Brain pericyte (primary cell): ENCODE measurements around the gene SOX13.

Source experiments
- DNase-seq: peaks from one replicate; pipeline ENCODE4 v3.0.0-alpha.2; 2012; ENCODE audit warnings: low read depth, low spot score

SOX13 gene

DNA sequence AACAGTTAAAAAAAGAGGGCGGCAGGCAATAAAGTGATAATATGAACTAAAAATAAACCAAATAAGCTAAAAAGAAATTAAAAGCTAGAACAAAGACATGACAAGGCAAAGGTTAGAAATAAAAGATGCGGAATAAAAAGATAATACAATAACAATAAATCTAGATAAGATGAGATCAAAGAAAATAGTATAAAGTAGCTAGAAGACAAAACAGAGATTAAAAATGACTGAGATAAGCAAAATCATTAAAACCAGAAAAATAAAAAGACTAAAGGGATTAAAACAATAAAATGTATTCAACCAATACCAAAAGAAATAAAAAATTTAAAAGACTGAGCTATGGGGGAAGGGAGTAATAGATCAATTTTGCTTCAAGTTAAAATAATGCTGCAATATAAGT, 10.8 kb upstream of the SOX13 start:
- no peak for DNase-seq

- DNase-seq, result no peak
These were observed 7.5 kb upstream of the SOX13 start for GRCh38 chr1:204065174-204065985.

GRCh38 chr1:204065986-204066300, 7.0 kb upstream of the SOX13 start:
- no peak for DNase-seq

GRCh38 chr1:204067935-204068334, 5.0 kb upstream of the SOX13 start:
- no peak for DNase-seq

- DNase-seq, result no peak
These were observed 3.0 kb upstream of the SOX13 start for GRCh38 chr1:204069887-204070286.

DNA sequence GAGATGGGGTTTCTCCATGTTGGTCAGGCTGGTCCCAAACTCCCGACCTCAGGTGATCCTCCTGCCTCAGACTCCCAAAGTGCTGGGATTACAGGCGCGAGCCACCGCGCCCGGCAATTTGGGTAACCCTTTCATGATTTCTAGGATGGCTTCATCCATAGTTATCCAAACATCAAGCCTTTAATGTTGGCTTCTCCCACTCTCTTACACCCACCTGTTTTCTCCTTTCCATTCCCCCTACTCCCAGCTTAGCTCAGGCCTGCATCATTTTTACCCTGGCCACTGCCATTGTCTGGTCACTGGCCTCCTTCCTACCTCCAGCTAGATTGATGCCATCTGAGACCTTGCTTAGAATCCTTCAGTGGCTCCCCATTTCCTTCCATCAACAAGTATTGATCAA, 2.0 kb upstream of the SOX13 start:
- DNase-seq, result no peak

DNA sequence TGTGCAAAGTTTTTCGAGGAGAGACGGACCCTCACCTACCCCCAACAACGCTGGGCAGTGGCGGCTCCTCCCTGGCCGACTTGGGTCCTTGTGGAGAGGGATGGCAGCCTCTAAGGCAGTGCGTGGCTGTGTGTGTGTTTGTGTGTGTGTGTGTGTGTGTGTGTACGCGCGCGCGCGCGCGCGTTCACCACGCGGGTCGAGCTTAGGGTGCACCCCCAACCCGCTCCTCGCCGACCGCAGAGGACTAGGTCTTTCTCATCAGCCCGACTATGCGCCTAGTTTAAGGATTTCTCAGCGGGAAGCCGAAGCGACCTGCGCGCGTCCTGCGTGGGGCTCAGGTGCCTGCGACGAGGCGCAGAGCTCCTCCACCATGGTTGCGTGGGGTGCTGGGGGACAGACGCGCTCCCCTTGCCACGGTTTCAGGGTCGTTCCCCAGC, 940 bp downstream of the SOX13 start:
- no peak for DNase-seq

DNA sequence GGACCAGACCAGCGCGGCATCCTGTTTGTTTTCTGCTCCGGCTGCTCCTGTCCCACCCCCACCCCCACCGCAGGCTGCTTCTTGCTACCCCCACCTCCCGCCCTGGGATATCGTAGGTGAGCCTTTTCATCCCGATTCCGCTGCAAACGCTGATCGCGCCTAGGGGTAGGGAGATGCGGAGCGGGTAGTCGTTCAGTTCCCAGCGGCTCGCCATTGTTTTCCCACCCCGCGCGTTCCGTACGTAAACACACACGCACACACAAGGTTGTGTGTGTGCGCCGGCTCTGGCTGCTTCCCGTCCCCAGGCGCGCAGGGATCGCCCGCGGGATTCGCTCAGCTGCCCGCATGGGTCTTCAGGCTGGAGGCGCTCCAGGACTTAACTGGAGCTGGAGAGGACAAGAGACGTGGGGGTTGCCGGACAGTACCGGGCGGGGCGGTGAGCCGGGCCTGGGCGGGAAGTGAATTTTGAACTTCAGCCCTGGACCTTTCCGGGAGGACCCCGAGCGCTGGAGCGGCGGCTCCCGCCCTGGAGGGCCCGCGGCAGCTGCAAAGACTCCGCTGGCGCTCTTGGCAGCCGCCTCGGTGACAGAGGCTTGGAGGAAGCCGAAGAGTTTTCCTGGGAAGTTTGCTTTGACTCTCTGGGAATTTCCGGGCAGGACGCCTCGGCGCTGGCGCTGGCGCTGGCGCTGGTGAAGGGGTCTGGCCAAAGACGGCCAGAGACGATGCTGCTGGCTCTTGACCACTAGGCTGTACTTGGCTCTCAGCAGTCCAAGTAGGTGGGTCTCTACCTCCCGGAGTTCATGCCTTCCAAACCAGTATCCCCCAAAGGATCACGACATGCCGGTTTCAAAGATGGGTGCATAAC, 1.6 kb downstream of the SOX13 start:
- no peak for DNase-seq

GRCh38 chr1:204075139-204075521, 2.2 kb downstream of the SOX13 start:
- DNase-seq, result no peak

DNA sequence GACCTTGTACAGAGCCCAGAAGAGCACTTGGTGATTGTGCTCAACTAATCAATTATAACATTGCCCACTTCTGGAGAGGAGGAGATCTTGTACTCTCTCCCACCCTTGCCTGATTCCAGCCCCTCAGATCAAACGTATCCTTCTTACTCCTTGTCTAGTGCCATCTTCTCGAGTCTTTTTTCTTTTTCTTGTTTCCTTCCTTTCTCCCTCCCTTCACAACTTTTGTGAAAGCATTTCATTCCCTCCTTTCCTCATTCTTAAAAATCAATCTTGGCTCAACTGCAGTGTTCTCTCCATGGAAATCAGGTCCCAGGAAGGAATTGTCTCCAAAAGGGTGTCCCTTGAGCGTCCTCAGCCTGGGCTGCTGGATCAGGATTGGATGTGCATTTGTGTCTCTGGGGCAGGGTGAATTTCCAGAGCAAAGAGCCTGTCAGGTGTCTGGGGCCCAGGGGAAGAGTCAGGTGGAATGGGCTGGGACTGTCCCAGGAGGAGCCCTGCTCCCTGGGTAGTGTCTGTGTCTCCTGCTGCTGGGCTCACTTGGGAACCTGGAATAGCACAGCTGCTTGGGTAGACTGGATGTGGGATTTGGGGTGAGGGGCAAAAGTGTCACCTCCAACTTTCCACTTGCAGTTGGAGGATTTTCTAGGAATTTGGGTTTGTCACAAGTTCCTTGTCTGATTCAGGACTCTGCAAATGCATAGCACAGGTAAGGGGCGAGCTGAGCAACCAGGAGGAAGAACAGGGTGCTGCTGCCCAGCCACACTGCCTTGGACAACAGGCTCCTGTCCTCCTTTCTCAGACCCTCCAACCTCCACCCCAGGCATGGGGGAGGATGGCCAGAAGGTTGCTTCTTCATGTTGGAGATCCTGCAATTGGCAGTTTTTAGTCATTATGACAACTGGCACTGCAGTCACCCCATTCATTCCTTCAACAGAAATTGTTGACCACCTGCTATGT, 3.3 kb downstream of the SOX13 start:
- no peak for DNase-seq

GRCh38 chr1:204076891-204077290, 4.0 kb downstream of the SOX13 start:
- no peak for DNase-seq

GRCh38 chr1:204077979-204078696, 5.2 kb downstream of the SOX13 start:
- no peak for DNase-seq

GRCh38 chr1:204079608-204079999, 6.7 kb downstream of the SOX13 start:
- no peak for DNase-seq

- no peak for DNase-seq
These were observed 7.4 kb downstream of the SOX13 start for GRCh38 chr1:204080163-204080903.

DNA sequence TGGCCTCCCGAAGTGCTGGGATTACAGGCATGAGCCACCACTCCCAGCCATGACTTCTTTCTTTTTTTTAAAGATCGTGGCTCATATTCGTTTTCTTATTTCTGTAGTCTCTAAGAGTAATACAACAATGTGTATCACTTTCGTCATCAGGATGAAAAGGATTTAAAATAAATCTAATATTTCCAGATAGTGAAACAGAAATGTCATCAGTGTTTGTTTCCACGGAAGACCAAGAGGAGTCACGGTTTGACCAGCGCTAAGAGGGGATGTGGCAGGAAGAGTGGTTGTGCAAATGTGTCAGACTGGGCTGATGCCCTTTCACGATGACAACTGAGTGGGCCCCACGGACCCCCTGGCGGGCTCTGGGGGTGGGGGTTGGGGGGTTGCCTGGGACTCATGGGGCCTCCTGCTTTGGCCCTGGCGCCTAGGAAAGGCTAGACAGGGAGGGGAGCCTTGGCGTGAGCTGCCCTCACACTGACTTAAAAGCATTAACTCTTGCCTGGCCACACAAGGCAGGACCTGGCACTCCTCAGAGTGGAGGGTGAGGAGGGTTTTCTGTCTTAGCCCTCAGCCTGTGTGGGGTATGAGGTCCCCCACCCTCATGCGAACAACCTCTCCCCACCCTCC, 8.4 kb downstream of the SOX13 start:
- no peak for DNase-seq

- DNase-seq, result no peak
These were observed 9.0 kb downstream of the SOX13 start for GRCh38 chr1:204081791-204082513.

GRCh38 chr1:204083491-204083890, 10.6 kb downstream of the SOX13 start:
- no peak for DNase-seq

DNA sequence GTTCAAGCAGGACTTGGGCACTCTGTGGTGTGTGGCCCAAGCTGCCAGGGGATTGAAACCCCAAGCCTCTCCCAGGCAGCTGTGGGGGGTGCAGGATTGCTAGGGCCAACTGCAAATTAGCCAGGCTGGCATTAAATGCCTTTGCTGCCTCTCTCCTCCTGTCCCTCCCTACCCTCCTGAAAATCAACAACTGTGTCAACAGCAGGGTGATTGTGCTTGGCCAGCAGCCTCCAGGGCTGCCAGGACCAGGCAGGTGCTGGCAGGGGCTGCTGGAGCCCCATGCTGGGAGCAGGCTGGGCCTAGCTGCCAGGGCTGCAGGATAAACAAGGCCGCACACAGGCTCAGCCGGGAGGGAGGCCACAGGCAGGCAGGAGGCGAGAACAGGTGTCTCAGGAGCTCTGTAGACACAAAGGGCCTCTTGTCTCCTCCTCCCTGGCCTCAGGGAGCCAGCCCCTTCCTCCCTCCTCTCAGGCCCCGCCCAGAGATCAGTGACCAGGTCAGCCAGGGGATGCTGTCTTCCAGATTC, 11.4 kb downstream of the SOX13 start:
- DNase-seq, result no peak

GRCh38 chr1:204085876-204086275, 13.0 kb downstream of the SOX13 start:
- no peak for DNase-seq
